Kidney (tissue), 14 donors: Measurements from ENCODE around the gene FNBP1. TPM values are rescaled to one million over a fixed set of nuclear protein-coding genes. Genes with fewer than 3 reads are reported as not detected.

Source experiments
- DNase-seq, 5 donors: peaks; one replicate each; pipeline ENCODE4 v3.0.0-alpha.2; 2013 to 2020
- FAIRE-seq: peaks from 2 replicates; lab custom pipeline; 2012; peaks lifted over from hg19 to GRCh38; lab: Jason Lieb, UNC
- H3K27ac ChIP-seq, 2 donors: one replicate each; pipeline ENCODE4 v1.7.0; 2013; ENCODE audit warnings: low read depth in 2 of 2, low read length in 2 of 2, inconsistent platforms in 1 of 2
- H3K27me3 ChIP-seq: one replicate; pipeline ENCODE4 v1.7.1; 2013; ENCODE audit warnings: low read length, inconsistent platforms; ENCODE audit not compliant: control insufficient read depth, insufficient read depth
- H3K36me3 ChIP-seq, 3 donors: one replicate each; pipeline versions ENCODE4 v1.7.0 to v1.7.1; 2013; ENCODE audit warnings: low read length in 3 of 3, control low read depth in 1 of 3, inconsistent platforms in 1 of 3; ENCODE audit not compliant: insufficient read depth in 3 of 3, control insufficient read depth in 2 of 3
- H3K4me1 ChIP-seq, 3 donors: one replicate each; pipeline versions ENCODE4 v1.7.0 to v1.7.1; 2013; ENCODE audit warnings: low read length in 3 of 3, inconsistent platforms in 1 of 3, low read depth in 1 of 3; ENCODE audit not compliant: control insufficient read depth in 2 of 3, insufficient read depth in 2 of 3
- H3K4me3 ChIP-seq, 3 donors: one replicate each; pipeline versions ENCODE4 v1.7.0 to v1.8.1; 2013; ENCODE audit warnings: low read length in 3 of 3, control low read depth in 1 of 3, inconsistent platforms in 1 of 3
- H3K9ac ChIP-seq, 3 donors: one replicate each; pipeline versions ENCODE4 v1.7.0 to v1.7.1; 2013; ENCODE audit warnings: low read length in 3 of 3, control low read depth in 1 of 3, inconsistent platforms in 1 of 3
- H3K9me3 ChIP-seq, 3 donors: one replicate each; pipeline versions ENCODE4 v1.7.0 to v1.7.1; 2013; ENCODE audit warnings: low read length in 3 of 3, control low read depth in 1 of 3, inconsistent platforms in 1 of 3; ENCODE audit not compliant: control insufficient read depth in 2 of 3, insufficient read depth in 1 of 3
- intact Hi-C: fragments of 100-400 bp; cut with DNase I; formaldehyde crosslinking; loops from one replicate; pipeline ENCODE4 v1.11.1; 2022
- polyA plus RNA-seq: library from polyadenylated mRNA; stranded (reverse); fragments of 350-450 nt; fragmentation: Illumina TruSeq; extraction: RNeasy Lipid Tissue Mini Kit (QIAGEN cat#74804); gene quantifications from one replicate; pipeline ENCODE4 v1.2.3, GENCODE V29; 2014; ENCODE audit warnings: low read depth, low replicate concordance; ENCODE audit not compliant: insufficient read depth
- total RNA-seq: library from RNA; stranded (reverse); fragmentation: NEBNext Ultra II Directional; extraction: Animal tissue kit (Norgen Biotek cat#: 25700); gene quantifications from one replicate; pipeline ENCODE4 v1.2.1, GENCODE V29; 2021
- TF ChIP-seq, protein P1 (sequence below): IDR thresholded peaks from 3 replicates; pipeline ENCODE4 v1.5.1; 2012; ENCODE audit warnings: mild to moderate bottlenecking, moderate library complexity, borderline replicate concordance; ENCODE audit not compliant: insufficient read depth; ENCODE audit errors: extremely low read depth
- donor health status: control.
- donor health status: control.
- donor health status: control.
- donor health status: control.
- donor health status: control.
- donor health status: DM: yes; HTN: yes; CAD: no.
- donor health status: Normal renal cell carcinoma (clear cell type).

Gene FNBP1
- total and polyA plus RNA-seq, 2 donors from 2014 or later, result 9.7 to 51.7 TPM

GRCh38 chr9:129990269-129991010 is 52.5 kb downstream of the FNBP1 start:
- Histone ChIP-seq H3K4me3 (no peak overlapping the region), H3K27me3 (no peaks in the 10 kb centered on the region), H3K27ac (no peak overlapping the region), H3K9ac (no peak overlapping the region), H3K9me3 (no peaks in the 10 kb centered on the region), H3K4me1 (peaks cover 0 to 2% (median 0%) of the 10 kb centered on the region in 3 donors), H3K36me3 (peaks cover 0 to 2% (median 0%) of the 10 kb centered on the region in 3 donors)
- intact Hi-C loops, result no loop called here
- DNase-seq, result no peak
- no peak for FAIRE-seq
- TF ChIP-seq, protein P1, sequence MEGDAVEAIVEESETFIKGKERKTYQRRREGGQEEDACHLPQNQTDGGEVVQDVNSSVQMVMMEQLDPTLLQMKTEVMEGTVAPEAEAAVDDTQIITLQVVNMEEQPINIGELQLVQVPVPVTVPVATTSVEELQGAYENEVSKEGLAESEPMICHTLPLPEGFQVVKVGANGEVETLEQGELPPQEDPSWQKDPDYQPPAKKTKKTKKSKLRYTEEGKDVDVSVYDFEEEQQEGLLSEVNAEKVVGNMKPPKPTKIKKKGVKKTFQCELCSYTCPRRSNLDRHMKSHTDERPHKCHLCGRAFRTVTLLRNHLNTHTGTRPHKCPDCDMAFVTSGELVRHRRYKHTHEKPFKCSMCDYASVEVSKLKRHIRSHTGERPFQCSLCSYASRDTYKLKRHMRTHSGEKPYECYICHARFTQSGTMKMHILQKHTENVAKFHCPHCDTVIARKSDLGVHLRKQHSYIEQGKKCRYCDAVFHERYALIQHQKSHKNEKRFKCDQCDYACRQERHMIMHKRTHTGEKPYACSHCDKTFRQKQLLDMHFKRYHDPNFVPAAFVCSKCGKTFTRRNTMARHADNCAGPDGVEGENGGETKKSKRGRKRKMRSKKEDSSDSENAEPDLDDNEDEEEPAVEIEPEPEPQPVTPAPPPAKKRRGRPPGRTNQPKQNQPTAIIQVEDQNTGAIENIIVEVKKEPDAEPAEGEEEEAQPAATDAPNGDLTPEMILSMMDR, result no peak

- intact Hi-C loops, result no loop called here
- Histone ChIP-seq H3K27me3 (no peaks in the 10 kb centered on the region), H3K27ac (no peak overlapping the region), H3K9ac (no peak overlapping the region), H3K4me1 (peaks cover 0 to 2% (median 0%) of the 10 kb centered on the region in 3 donors), H3K36me3 (peaks cover 0 to 2% (median 0%) of the 10 kb centered on the region in 3 donors), H3K9me3 (no peaks in the 10 kb centered on the region), H3K4me3 (no peak overlapping the region)
- DNase-seq, result no peak
- TF ChIP-seq, protein P1, result no peak
- no peak for FAIRE-seq
Measured at GRCh38 chr9:129989740-129990139, 53.2 kb downstream of the FNBP1 start.

DNA sequence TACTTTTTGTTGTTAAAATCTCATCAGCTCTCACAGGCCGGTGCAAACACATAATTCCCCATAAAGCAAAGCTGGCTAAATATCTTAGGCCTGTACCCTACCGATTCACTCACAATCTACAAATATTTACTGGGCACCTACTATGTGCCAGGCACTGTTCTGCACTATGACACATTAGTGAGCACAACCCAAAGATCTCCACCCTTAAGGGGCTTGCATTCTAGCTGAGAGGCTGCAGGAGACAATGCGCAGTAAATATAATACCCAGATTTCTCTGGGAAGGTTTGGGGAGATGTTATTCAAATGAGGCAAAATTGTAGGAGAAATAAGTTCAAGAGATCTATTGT is 53.7 kb downstream of the FNBP1 start:
- Histone ChIP-seq H3K9me3 (no peaks in the 10 kb centered on the region), H3K4me3 (no peak overlapping the region), H3K9ac (no peak overlapping the region), H3K4me1 (peaks cover 0 to 2% (median 0%) of the 10 kb centered on the region in 3 donors), H3K36me3 (peaks cover 0 to 2% (median 0%) of the 10 kb centered on the region in 3 donors), H3K27me3 (no peaks in the 10 kb centered on the region), H3K27ac (no peak overlapping the region)
- FAIRE-seq (no peak), DNase-seq (no peak)
- intact Hi-C loops, result no loop called here
- TF ChIP-seq, protein P1, result no peak
